Coronary artery (tissue), 2 donors: ENCODE data around the gene KIAA1549.
A peak's percentile ranks its signal among the peaks of the same experiment; 100 is the strongest.

Source experiments
- DNase-seq: peaks from one replicate; pipeline ENCODE4 v3.0.0-alpha.2; 2017; ENCODE audit warnings: low spot score
- H3K27ac ChIP-seq, 2 donors: fragments of 200-600 bp; sonication (generic); one replicate each; pipeline ENCODE4 v1.5.1; 2016 to 2019
- H3K4me3 ChIP-seq: fragments of 200-600 bp; sonication (generic); 2 replicates; pipeline ENCODE4 v1.5.1; 2016; ENCODE audit warnings: mild to moderate bottlenecking, moderate library complexity
- TF ChIP-seq, protein P1 (sequence below): fragments of 200-600 bp; sonication (generic); IDR thresholded peaks from one replicate; pipeline ENCODE4 v1.5.1; 2019; ENCODE audit warnings: antibody characterized with exemption

The KIAA1549 gene

DNA sequence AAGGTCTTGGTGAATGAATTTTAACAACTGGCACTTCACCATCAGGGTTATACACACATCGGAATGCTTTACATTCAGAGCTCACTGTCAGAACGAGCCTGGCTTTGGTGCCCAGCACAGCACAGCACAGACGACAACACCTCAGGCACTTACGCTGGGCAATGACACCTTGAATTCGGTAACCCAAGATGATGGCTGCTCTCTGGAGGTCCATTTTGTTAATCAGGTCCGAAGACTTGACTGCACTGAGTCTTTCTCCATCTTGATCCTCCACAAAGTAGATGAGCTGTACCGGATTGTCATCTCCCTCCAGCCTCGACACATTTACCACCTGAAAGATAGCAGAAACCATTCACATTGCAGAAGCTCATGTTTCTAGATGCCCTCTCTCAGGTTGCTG, 82.4 kb downstream of the KIAA1549 start:
- TF ChIP-seq, protein P1, sequence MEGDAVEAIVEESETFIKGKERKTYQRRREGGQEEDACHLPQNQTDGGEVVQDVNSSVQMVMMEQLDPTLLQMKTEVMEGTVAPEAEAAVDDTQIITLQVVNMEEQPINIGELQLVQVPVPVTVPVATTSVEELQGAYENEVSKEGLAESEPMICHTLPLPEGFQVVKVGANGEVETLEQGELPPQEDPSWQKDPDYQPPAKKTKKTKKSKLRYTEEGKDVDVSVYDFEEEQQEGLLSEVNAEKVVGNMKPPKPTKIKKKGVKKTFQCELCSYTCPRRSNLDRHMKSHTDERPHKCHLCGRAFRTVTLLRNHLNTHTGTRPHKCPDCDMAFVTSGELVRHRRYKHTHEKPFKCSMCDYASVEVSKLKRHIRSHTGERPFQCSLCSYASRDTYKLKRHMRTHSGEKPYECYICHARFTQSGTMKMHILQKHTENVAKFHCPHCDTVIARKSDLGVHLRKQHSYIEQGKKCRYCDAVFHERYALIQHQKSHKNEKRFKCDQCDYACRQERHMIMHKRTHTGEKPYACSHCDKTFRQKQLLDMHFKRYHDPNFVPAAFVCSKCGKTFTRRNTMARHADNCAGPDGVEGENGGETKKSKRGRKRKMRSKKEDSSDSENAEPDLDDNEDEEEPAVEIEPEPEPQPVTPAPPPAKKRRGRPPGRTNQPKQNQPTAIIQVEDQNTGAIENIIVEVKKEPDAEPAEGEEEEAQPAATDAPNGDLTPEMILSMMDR = no peak
- H3K27ac ChIP-seq = no peak overlapping the region
- peak; percentile 11 for DNase-seq
- no peak overlapping the region for H3K4me3 ChIP-seq

DNA sequence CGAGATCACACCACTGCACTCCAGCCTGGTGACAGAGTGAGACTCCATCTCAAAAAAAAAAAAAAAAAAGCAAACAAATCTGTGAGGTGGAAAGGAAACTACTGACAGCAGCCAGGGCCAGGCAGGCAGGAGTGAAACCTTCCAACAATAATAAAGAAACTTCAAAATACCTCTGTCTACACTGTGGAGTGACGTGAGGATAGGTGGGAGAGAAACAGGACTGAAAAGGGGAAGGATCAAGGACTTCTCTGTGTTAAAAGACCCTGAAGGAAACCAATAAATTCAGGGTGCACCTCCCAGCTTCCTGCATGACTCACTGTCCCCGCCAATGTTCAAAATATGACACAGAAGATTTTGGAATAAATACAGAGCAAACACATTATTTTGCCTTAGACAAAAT, 82.9 kb downstream of the KIAA1549 start:
- TF ChIP-seq, protein P1 = no peak
- Histone ChIP-seq H3K4me3 (no peak overlapping the region), H3K27ac (no peak overlapping the region)
- no peak for DNase-seq

DNA sequence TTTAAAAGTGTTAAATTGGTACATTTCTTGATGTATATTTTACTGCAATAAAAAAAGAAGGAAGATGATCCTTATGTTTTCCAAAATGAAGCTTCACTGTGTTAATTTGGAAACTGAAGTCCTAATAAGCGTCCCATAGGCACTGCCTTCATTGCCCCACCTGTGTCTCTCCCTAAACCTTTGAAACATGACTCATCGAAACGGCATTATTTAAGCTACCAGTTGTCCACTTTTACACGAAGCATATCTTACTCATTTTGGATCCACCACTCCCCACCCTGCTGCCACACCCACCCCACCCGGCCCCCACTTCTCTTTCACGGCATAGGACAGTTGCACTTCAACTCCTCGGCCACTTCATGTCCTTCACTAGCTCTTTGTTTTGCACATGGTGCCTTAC, 85.5 kb downstream of the KIAA1549 start:
- peak; percentile 7 for DNase-seq
- Histone ChIP-seq H3K27ac (no peak overlapping the region), H3K4me3 (no peak overlapping the region)
- TF ChIP-seq, protein P1 = no peak

DNA sequence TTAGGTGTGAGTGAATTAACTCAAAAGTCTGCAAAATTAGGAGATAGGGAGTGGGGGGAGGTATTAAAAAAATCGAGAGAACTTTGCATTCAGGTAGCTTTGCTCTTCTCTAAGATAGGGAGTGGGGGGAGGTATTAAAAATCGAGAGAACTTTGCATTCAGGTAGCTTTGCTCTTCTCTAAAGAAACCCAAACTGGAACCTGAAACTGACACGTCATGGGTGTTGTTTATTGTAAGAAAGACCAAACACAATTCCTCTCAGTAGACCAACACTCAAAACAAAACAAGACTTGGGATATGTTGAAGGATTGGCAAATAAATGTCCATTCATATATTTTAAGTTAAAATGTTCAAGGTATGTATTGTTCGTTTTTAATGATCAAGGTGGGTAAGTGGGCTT, 87.9 kb downstream of the KIAA1549 start:
- DNase-seq = no peak
- no peak overlapping the region for H3K4me3 ChIP-seq
- TF ChIP-seq, protein P1 = no peak
- no peak overlapping the region for H3K27ac ChIP-seq

- DNase-seq = peak; percentile 22
- TF ChIP-seq, protein P1 = no peak
- H3K4me3 ChIP-seq = no peak overlapping the region
- H3K27ac ChIP-seq = no peak overlapping the region
Measured at GRCh38 chr7:138892812-138893211, 88.4 kb downstream of the KIAA1549 start.

DNA sequence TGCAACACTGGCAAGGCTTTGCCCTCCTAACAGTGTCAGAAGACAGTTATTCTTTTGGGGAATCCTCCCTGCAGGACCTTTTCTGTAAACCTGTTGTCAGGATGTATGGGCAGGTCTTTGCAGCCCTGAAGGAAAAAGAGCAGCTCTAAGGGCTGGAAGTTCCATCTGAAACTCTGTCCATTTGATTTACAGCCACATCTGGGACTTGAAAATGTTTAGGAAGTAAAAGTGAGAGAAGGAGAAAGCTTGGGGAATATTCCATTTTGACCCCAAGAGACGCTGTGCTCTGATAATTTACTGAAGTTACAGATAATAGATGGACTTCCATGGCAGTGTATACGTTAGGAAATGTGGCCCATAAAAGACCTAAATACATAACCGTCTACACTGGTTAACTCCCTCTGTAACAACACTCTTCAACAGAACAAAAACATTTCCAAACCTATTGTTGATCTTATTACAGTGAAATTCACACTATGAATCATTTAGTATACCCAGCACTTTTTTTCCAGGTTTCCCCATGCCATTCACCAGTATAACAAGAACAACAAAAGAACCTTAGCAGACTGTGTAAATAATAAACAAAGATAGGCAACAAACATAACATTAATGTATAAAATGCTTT, 89.1 kb downstream of the KIAA1549 start:
- H3K4me3 ChIP-seq = no peak overlapping the region
- no peak for DNase-seq
- no peak overlapping the region for H3K27ac ChIP-seq
- TF ChIP-seq, protein P1 = no peak

DNA sequence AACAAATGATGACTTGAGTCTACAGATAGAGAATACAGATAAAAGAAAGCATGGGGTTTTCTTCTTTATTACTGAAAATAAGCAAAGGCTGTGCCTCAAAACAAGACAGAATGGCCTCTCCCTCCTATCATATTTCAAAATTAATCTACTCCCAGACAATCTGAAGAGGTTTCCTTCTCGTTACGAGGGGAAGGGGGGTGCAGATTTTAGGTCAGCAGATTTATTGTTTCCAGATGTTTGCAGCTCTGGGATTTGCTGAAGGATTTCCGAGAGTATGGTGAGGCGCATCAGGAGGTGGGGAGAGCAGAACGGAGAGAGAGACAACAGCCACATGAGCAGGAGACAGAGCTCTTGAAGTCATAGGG, 89.8 kb downstream of the KIAA1549 start:
- Histone ChIP-seq H3K27ac (no peak overlapping the region), H3K4me3 (no peak overlapping the region)
- TF ChIP-seq, protein P1 = no peak
- DNase-seq = no peak
